Body of pancreas (tissue), 4 donors: ENCODE measurements around the gene MAPK1IP1L.

Experiments
- CTCF ChIP-seq, 7 experiments: fragments of 450-650 bp in 4 of 7; fragments of 200-600 bp in 3 of 7; sonication (generic) in 3 of 7; IDR thresholded peaks; one replicate each; pipeline ENCODE4 v1.5.1; 2016 to 2019; ENCODE audit warnings: antibody characterized with exemption in 7 of 7
- POLR2A ChIP-seq, 3 donors: fragments of 450-650 bp; IDR thresholded peaks; one replicate each; pipeline ENCODE4 v1.6.1; 2016; ENCODE audit warnings: antibody characterized with exemption in 3 of 3, mild to moderate bottlenecking in 2 of 3

GRCh38 chr14:55103971-55104954, 52.8 kb downstream of the MAPK1IP1L start:
- TF ChIP-seq CTCF (IDR thresholded peaks at IDR 0.05), result no peak
- no peak for TF ChIP-seq POLR2A (IDR thresholded peaks at IDR 0.05)
